GM19455 (cell line): ENCODE measurements around the gene DPEP1.
"Not testable (repeated sequence)": the region's sequence is repeated elsewhere in the genome, so short reads cannot be mapped to it uniquely, and the experiment has no call there.

Experiments used
- ATAC-seq: cut with Tn5 transposase; IDR thresholded peaks from one replicate; pipeline ENCODE4 v1.9.1; 2021; ENCODE audit not compliant: unreplicated experiment

DPEP1 gene

DNA sequence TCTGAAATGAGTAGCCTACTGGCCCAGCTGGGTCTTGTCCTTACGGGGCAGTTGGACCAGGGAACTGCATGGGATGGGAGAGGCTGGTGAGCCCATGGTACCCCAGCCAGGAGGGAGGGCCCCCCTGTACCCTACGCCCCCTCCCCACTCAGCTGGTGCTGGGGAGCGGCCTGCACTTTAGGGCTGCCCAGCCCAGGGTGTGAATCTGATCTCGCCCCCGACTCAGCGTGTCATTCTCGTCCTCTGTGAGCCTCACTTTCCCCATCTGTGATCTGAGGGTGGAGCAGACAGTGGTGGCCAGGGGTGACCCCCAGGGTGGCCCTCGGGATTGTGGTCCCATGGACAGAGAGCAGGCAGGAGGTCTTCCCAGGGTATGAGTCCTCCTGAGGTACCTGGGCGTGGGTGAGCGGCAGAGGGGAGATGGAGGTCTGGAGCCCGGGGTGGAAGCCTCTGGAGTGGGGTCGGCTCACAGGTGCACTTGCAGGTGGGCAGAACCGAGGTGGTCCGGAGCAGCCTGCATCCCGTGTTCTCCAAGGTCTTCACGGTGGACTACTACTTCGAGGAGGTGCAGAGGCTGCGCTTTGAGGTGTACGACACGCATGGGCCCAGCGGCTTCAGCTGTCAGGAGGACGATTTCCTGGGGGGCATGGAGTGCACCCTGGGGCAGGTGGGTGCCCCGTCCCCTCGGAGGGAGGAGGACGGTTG lies 36.2 kb upstream of the DPEP1 start:
- ATAC-seq, result no peak

- ATAC-seq, result no peak
These were observed 34.1 kb upstream of the DPEP1 start for GRCh38 chr16:89579351-89579750.

GRCh38 chr16:89581045-89581695 lies 32.3 kb upstream of the DPEP1 start:
- no peak for ATAC-seq

DNA sequence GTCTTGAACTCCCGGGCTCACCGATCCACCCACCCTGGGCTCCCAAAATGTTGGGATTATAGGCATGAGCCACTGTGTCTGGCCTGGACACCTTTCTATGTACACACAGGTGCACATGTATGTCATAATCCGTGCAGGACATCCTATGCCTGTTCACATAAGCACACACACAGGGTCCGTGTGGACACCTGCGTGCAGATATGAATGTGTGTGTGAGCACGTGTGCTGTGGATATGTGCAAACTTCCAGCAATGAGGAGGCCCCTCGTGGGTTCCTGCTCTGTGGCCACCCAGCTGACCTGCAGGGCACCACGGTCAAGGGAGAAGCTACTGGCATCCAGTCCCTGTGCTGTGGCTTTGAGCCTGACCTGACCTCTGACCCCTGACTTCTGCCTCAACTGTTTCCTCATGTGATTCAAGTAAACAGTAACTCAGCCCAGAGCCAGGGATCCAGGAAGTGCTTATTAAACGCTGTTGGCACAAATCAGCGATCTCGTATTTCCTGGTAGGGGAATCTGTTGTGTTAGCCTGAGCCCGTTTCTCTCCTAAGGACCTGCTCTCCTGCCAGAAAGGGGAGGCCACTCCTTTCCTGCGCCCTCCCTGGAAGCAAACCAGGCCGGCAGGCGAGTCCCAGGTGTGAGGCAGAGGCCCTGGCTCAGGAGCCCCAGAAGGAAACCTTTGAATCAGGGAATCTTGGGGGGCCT lies 31.4 kb upstream of the DPEP1 start:
- ATAC-seq, result no peak

DNA sequence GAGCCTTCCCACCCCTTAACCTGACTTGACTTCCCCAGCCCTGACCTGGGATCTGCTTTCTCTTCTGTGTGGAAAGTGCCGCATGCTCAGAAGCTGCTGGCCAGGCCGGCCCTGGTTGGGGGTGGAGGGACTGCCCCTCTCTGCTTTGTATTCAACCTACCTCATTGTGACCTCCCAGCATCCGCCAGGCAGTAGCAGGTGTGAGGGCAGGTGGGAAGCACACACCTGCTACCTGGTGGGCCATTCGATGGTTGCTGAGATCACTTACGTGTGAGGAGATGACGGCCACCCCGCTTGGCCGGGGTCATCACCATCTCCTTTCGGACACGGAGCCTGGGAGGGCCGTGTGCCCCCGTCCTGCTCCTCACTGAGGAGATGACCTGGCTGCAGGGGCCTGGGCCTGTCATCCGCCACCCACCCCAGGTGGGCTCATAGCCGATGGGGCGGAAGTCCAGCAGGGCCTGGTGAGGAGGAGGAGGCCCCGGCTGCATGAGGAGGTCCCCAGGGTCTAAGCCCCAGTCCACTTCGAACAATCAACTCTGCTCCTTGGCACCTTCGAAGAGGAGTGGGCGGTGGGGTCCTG lies 30.7 kb upstream of the DPEP1 start:
- no peak for ATAC-seq

GRCh38 chr16:89583197-89583894 lies 30.1 kb upstream of the DPEP1 start:
- ATAC-seq, result no peak

DNA sequence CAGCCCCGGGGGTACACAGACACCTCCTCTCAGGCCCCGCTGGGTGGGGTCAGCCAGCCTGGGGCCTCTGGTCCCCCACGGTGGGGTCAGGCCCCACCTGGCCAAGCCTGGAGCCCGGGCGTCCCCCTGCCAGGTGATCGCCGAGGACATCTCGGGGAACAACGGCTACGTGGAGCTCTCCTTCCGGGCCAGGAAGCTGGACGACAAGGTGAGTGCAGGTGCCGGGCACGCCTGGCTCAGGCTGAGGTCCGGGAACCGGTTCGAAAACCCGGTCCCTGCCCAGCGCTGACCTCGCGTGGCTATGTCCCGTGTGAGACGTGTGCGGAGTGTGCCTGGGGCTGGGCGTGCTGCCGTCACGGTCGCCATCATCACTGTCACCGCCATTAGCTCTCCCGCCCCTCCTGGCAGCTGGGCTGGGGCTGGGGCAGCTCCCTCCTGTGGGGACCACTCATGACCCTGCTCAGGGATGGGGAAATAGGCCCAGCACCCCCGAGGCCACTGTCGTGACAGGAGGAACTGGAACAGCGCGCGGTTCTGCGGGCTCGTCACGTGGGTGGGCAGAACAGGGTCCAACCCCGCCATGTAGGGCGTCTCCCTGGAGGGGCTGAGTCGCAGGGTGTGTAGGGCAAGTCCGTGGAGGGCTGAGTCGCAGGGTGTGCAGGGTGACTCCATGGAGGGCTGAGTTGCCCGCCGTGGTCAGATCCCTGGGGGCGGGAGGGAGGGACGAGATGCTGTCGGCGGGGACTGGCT lies 29.4 kb upstream of the DPEP1 start:
- ATAC-seq, result no peak

DNA sequence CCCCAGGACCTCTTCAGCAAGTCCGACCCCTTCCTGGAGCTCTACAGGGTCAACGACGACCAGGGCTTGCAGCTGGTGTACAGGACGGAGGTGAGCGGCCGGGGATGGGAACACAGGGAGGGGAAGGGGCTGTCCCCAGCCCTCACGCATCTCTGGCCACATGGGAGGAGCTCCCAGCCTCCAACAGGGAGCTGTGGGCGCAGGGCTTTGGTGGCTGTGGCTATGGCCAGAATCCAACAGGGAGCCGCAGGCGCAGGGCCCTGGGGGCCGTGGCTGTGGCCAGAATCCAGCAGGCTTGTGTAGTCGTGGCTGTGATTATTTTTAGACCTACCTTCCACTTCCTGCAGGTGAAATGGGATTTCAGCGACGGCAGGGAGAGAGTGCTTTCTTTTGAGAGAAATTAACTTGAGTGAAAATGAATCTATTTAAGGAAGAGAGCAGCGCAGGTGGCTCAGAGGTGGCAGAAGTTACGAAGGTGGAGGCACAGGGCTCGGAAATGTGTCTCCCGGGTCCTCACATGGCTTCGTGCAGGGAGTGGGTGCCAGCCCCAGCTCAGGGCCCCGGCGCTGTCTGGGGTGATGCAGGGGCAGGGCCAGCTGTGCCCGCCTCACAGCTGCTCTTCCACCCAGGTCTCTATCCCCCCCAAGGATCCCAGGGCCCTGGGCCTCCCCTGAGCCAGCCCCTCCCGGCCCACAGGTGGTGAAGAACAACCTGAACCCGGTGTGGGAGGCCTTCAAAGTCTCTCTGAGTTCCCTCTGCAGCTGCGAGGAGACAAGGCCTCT lies 28.5 kb upstream of the DPEP1 start:
- no peak for ATAC-seq

DNA sequence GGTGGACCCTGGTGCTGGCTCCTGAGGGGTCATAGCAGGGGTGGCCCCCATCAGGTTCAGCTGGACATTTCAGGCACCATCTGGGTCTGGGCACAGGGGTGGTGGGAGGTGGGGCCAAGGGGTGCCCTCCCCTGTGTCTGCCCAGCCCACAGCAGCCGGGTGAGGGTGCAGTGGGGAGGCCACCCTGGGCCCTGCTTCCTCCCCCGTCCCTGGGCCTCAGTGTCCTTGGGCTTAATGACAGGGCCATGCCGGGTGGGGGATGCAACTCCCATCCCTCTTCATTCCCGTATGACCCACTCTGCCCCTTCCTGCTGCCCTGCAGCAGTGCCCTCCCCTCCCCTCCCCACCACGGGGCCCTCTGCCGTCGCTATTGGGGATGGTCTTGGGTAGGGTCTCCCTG lies 27.2 kb upstream of the DPEP1 start:
- no peak for ATAC-seq

DNA sequence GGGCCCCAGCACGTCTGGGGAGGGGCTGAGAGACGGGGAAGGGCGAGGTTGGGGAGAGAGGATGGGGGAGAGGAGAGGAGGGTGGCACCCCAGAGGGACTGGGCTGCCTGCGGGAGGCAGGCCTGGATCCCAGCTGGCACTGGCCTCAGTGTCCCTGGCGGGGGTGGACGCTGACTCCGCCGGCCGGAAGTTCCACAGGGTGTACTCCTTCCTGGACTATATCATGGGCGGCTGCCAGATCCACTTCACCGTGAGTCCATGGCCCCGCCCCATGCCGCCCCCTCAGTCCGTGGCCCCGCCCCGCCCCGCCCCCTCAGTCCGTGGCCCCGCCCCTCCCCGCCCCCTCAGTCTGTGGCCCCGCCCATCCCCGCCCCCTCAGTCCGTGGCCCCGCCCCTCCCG lies 26.6 kb upstream of the DPEP1 start:
- no peak for ATAC-seq

DNA sequence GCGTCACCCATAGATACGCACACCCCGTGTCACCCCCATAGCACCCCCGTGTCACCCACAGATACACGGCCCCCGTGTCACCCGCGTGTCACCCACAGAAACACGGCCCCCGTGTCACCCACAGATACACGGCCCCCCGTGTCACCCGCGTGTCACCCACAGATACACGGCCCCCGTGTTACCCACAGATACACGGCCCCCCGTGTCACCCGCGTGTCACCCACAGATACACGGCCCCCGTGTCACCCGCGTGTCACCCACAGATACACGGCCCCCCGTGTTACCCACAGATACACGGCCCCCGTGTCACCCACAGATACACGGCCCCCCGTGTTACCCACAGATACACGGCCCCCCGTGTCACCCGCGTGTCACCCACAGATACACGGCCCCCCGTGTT lies 25.8 kb upstream of the DPEP1 start:
- ATAC-seq, result not testable (repeated sequence)

DNA sequence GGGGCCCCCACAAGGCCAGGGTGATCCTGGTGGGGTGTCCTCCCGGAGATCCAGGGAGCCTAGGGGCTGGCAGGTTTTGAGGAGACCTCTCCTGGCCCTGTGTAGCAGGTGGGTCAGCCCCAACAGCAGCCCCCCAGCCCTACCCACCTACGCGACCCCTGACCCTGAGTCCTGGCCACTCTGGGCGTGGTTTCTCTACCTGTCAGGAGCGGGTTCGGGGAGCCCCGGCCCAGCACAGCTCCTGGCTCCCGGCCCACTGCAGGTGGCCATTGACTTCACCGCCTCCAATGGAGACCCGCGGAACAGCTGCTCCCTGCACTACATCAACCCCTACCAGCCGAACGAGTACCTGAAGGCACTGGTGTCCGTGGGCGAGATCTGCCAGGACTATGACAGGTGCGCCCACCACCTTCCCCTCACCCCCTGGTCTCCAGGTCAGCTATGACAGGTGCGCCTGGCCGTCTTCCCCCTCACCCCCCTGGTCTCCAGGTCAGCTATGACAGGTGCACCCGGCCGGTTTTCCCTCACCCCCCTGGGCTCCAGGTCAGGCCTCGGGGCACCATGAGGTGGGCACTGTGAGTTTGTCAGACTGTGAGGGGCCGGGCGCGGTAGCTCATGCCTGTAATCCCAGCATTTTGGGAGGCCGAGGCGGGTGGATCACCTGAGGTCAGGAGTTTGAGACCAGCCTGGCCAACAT lies 24.9 kb upstream of the DPEP1 start:
- ATAC-seq, result no peak

DNA sequence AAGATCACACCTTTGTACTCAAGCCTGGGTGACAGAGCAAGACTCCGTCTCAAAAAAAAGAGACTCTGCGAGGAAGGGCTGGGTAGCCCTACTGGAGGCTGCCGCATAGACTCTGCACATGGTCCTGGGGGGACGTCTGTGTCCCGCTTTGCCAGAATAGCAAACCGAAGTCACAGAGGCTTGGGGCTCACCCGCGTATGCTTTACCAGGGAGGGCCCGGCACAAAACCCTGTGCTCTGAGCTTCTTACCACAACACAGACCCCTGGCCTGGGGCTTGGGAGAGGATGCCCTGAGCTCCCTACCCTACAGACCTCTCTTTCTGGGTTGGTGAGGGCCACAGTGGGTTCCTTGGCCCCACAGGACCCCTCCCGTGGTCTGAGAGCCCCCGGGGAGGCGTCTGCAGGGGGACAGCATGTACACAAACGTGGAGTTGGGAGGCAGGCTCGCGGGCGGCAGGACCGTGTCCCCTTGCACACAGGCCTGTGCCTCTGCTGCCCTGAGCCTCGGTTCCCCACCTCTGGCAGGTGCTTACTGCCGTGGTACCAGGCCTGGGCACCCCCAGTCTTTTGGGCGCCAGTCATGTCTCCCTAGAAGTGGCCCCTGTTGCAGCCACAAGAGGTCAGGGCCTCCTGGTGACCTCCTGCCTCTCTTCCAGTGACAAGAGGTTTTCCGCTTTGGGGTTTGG lies 24.1 kb upstream of the DPEP1 start:
- ATAC-seq, result no peak

- ATAC-seq, result no peak
These were observed 19.6 kb upstream of the DPEP1 start for GRCh38 chr16:89593841-89594240.

GRCh38 chr16:89595330-89596060 lies 17.9 kb upstream of the DPEP1 start:
- no peak for ATAC-seq

DNA sequence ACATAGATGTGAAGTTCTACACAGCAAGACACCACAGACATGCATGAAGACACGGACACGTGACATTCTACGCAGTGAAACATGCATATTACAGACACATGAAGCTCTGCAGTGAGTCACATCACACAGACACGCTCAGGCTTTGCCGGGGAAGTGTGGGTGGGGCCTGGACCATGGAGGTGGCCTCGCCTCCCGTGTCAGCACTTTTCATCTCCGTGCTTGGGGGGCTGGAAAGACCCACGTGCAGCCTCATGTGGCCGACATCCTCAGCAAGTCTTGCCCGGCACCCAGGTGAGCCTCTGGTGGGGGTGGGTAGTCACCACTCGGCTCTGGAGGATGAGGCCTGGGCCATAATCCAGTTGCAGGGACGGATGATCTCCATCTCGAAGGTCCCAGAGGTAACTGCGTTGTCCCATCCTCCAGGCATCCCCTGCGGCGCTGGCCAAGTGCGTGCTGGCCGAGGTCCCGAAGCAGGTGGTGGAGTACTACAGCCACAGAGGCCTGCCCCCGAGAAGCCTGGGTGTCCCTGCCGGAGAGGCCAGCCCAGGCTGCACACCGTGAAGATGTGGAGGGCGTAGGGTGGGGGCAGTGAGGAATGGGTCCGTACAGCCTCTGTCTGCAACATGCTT lies 17.3 kb upstream of the DPEP1 start:
- no peak for ATAC-seq

DNA sequence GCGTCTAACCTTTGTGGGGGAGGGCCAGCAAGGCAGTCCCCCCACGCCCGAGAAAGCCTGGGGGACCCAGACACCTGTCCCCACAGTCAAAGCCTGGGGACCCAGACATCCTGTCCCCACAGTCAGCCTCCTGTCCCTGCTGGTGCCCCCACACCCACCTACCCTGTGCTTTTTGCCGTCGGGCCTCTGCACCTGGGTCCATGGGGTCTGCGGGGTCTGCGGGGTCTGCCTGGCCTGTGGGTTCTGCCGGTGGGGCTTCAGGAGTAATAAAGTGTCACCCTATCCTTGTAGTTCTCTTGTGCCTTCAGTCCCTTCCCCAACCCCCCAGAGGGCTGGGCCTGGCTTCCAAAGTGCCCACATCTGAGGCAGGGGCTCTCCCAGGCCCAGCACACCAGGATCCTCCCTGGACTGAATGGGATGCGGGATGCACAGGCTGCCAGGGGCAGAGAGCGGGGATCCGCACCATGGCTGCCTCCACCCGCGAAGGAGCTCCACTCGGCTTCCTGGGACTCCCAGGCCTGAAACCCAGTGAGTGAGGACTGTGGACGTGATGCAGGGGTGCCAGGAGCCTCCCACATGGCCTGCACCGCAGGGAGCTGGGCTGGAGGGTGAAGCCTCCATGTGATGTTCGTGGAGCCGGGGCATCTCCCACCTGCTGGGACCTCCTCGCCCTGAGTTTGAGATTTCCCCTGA lies 16.3 kb upstream of the DPEP1 start:
- no peak for ATAC-seq
